ENCODE data around the gene METTL17.

GRCh38 chr14:21039585-21040369 lies 50.0 kb downstream of the METTL17 start:
- peak; percentile 67 to 73 (median 72) for TF ChIP-seq CTCF (optimal IDR thresholded peaks at IDR 0.05 in 1 of 3, IDR thresholded peaks at IDR 0.05 in 1 of 3, conservative IDR thresholded peaks at IDR 0.05 in 1 of 3; ENCODE audit: extremely low read depth in 1 of 3, insufficient read depth in 2 of 3, low read length in 3 of 3)
- no peak for TF ChIP-seq EZH2 (IDR thresholded peaks at IDR 0.05; ENCODE audit: low read length)

Measured in keratinocyte (primary cell).